A549 (cell line): Measurements from ENCODE around the gene GSK3A. TPM values are rescaled to one million over a fixed set of nuclear protein-coding genes. Genes with fewer than 3 reads are reported as not detected.

Experiments
- ATAC-seq, 2 experiments: fragments of 200-7000 bp in 1 of 2; fragments of >200 bp in 1 of 2; cut with Nextera tagmentation in 1 of 2; cut with Tn5 transposase in 1 of 2; 3 replicates each; pipeline versions ENCODE4 v1.8.0 to v1.9.1; 2018 to 2020; ENCODE audit warnings: mild to moderate bottlenecking in 1 of 2, moderate library complexity in 1 of 2
- CTCF ChIA-PET: fragments of 300-600 bp; sonication (Branson Sonifier 250); formaldehyde crosslinking; extraction: SDS; loops from one replicate; lab custom pipeline; 2021; ENCODE audit warnings: antibody characterized with exemption, inconsistent platforms; lab: Yijun Ruan, JAX
- POLR2A ChIA-PET: fragments of 350-600 bp; formaldehyde crosslinking; extraction: SDS; loops from one replicate; lab custom pipeline; 2021; ENCODE audit warnings: antibody characterized with exemption, inconsistent platforms; lab: Yijun Ruan, JAX
- DNase-seq, 2 experiments: peaks; one replicate each; pipeline versions ENCODE4 v3.0.0 to v3.0.0-alpha.2; 2011 to 2016; ENCODE audit warnings: low read depth in 1 of 2, low spot score in 1 of 2
- FAIRE-seq: peaks from 2 replicates; lab custom pipeline; 2011; peaks lifted over from hg19 to GRCh38; lab: Jason Lieb, UNC
- H3K27ac ChIP-seq, 2 experiments: fragments of >200 bp; sonication (Bioruptor Twin); formaldehyde crosslinking; 3 replicates each; pipeline ENCODE4 v1.5.1; 2016 to 2017
- H3K4me1 ChIP-seq: fragments of >200 bp; sonication (Bioruptor Twin); formaldehyde crosslinking; 3 replicates; pipeline ENCODE4 v1.6.1; 2016
- H3K4me2 ChIP-seq: fragments of >200 bp; sonication (Bioruptor Twin); formaldehyde crosslinking; 3 replicates; pipeline ENCODE4 v1.6.1; 2016
- H3K4me3 ChIP-seq: fragments of >200 bp; sonication (Bioruptor Twin); formaldehyde crosslinking; 3 replicates; pipeline ENCODE4 v1.5.1; 2016
- H3K9me3 ChIP-seq: fragments of >200 bp; sonication (Bioruptor Twin); formaldehyde crosslinking; 3 replicates; pipeline ENCODE4 v1.6.1; 2016
- BHLHE40 ChIP-seq: IDR thresholded peaks from 2 replicates; pipeline ENCODE4 v1.6.1; 2012; ENCODE audit warnings: low read depth, low read length, inconsistent platforms
- CEBPB ChIP-seq, 2 experiments: fragments of >200 bp in 1 of 2; sonication (Bioruptor Twin) in 1 of 2; formaldehyde crosslinking in 1 of 2; IDR thresholded peaks; 2 replicates each; pipeline ENCODE4 v1.6.1; 2012 to 2016
- CHD4 ChIP-seq: fragments of 200-600 bp; sonication (generic); IDR thresholded peaks from 2 replicates; pipeline ENCODE4 v1.6.1; 2016; ENCODE audit warnings: antibody characterized with exemption, mild to moderate bottlenecking, borderline replicate concordance
- EHF ChIP-seq: fragments of 250-450 bp; sonication (Bioruptor Pico); IDR thresholded peaks from 2 replicates; pipeline ENCODE4 v1.5.0; 2020; ENCODE audit warnings: mild to moderate bottlenecking
- ELK1 ChIP-seq: fragments of 150-350 bp; IDR thresholded peaks from 2 replicates; pipeline ENCODE4 v1.6.1; 2014; ENCODE audit warnings: low read depth, mild to moderate bottlenecking, low read length
- EP300 ChIP-seq, 2 experiments: fragments of >200 bp; sonication (Bioruptor Twin); formaldehyde crosslinking; IDR thresholded peaks; 2 replicates in 1 of 2; 3 replicates in 1 of 2; pipeline ENCODE4 v1.6.1; 2016 to 2017
- ESRRA ChIP-seq: fragments of 150-350 bp; IDR thresholded peaks from 2 replicates; pipeline ENCODE4 v1.6.1; 2014; ENCODE audit warnings: mild to moderate bottlenecking, low read length, borderline replicate concordance
- FOSL2 ChIP-seq, 2 experiments: fragments of 450-650 bp in 1 of 2; fragments of >200 bp in 1 of 2; sonication (Bioruptor Twin) in 1 of 2; formaldehyde crosslinking; IDR thresholded peaks; 2 replicates each; pipeline versions ENCODE4 v1.5.0 to v1.6.1; 2016 to 2020; ENCODE audit warnings: mild to moderate bottlenecking in 1 of 2, moderate library complexity in 1 of 2
- HEYL ChIP-seq: fragments of 250-450 bp; sonication (Bioruptor Pico); IDR thresholded peaks from 2 replicates; pipeline ENCODE4 v1.8.0; 2021; ENCODE audit warnings: mild to moderate bottlenecking, moderate library complexity
- HOXB13 ChIP-seq: fragments of 250-450 bp; sonication (Bioruptor Pico); IDR thresholded peaks from 2 replicates; pipeline ENCODE4 v1.5.0; 2020; ENCODE audit warnings: low read depth, mild to moderate bottlenecking, moderate library complexity
- JUN ChIP-seq, 2 experiments: fragments of >200 bp; sonication (Bioruptor Twin); formaldehyde crosslinking; IDR thresholded peaks; 2 replicates in 1 of 2; 3 replicates in 1 of 2; pipeline ENCODE4 v1.6.1; 2016 to 2017
- JUNB ChIP-seq: fragments of >200 bp; sonication (Bioruptor Twin); formaldehyde crosslinking; IDR thresholded peaks from 2 replicates; pipeline ENCODE4 v1.6.1; 2016
- KDM1A ChIP-seq: fragments of 200-600 bp; sonication (generic); IDR thresholded peaks from 2 replicates; pipeline ENCODE4 v1.6.1; 2016; ENCODE audit warnings: low read depth, mild to moderate bottlenecking
- KDM5A ChIP-seq: fragments of 200-600 bp; sonication (generic); IDR thresholded peaks from 2 replicates; pipeline ENCODE4 v1.6.1; 2016; ENCODE audit warnings: antibody characterized with exemption, mild to moderate bottlenecking
- MAX ChIP-seq: IDR thresholded peaks from 2 replicates; pipeline ENCODE4 v1.6.1; 2012
- RAD21 ChIP-seq, 2 experiments: fragments of >200 bp in 1 of 2; sonication (Bioruptor Twin) in 1 of 2; formaldehyde crosslinking in 1 of 2; IDR thresholded peaks in 1 of 2; conservative IDR thresholded peaks in 1 of 2; 2 replicates in 1 of 2; 3 replicates in 1 of 2; pipeline ENCODE4 v1.6.1; 2012 to 2018; ENCODE audit warnings: inconsistent platforms in 1 of 2
- RARB ChIP-seq: fragments of 250-450 bp; sonication (Bioruptor Pico); IDR thresholded peaks from 2 replicates; pipeline ENCODE4 v1.8.0; 2021; ENCODE audit warnings: mild to moderate bottlenecking, moderate library complexity
- RNF2 ChIP-seq: fragments of 200-600 bp; sonication (generic); IDR thresholded peaks from 2 replicates; pipeline ENCODE4 v1.6.1; 2016; ENCODE audit warnings: low read depth, mild to moderate bottlenecking, antibody characterized with exemption, moderate library complexity, borderline replicate concordance
- SREBF2 ChIP-seq: fragments of 450-650 bp; IDR thresholded peaks from 2 replicates; pipeline ENCODE4 v1.6.1; 2014; ENCODE audit warnings: mild to moderate bottlenecking, moderate library complexity
- TFCP2L1 ChIP-seq: fragments of 250-450 bp; sonication (Bioruptor Pico); IDR thresholded peaks from 2 replicates; pipeline ENCODE4 v1.5.0; 2021; ENCODE audit warnings: mild to moderate bottlenecking
- TP53 ChIP-seq: fragments of 250-450 bp; sonication (Bioruptor Pico); IDR thresholded peaks from 2 replicates; pipeline ENCODE4 v1.5.0; 2021; ENCODE audit warnings: mild to moderate bottlenecking, moderate library complexity
- USF2 ChIP-seq: fragments of 450-650 bp; IDR thresholded peaks from 2 replicates; pipeline ENCODE4 v1.6.1; 2014; ENCODE audit warnings: antibody characterized with exemption
- ZC3H11A ChIP-seq: fragments of 450-650 bp; IDR thresholded peaks from 2 replicates; pipeline ENCODE4 v1.6.1; 2014; ENCODE audit warnings: antibody characterized with exemption, mild to moderate bottlenecking
- ZNF302 ChIP-seq: fragments of 250-450 bp; sonication (Bioruptor Pico); IDR thresholded peaks from 2 replicates; pipeline ENCODE4 v1.9.0; 2021; ENCODE audit warnings: inconsistent platforms, mild to moderate bottlenecking, moderate library complexity
- WGBS: methylation state at CpG from one replicate; pipeline ENCODE4 v1.1.6; 2017; ENCODE audit errors: missing lambda C conversion rate; 5-methylcytosine and 5-hydroxymethylcytosine counted together
- polyA plus RNA-seq, 4 experiments: library from polyadenylated mRNA; depleted of rRNA in 3 of 4; stranded (reverse); fragments of >200 nt; fragmentation: RNase III in 1 of 4; extraction: RNeasy Plus Mini Kit Qiagen cat#74134 plus additional on column Dnase treatment in 1 of 4; gene quantifications; 2 replicates in 3 of 4; 3 replicates in 1 of 4; pipeline ENCODE4 v1.2.3, GENCODE V29; 2011 to 2017
- TF ChIP-seq, protein P1 (sequence below): fragments of >200 bp; sonication (Bioruptor Twin); formaldehyde crosslinking; IDR thresholded peaks from 2 replicates; pipeline ENCODE4 v1.6.1; 2016
- TF ChIP-seq, protein P2 (sequence below): fragments of >200 bp; sonication (Bioruptor Twin); formaldehyde crosslinking; IDR thresholded peaks from 3 replicates; pipeline ENCODE4 v1.6.1; 2016
- TF ChIP-seq, protein P3 (sequence below): IDR thresholded peaks from 2 replicates; pipeline ENCODE4 v1.6.1; 2012; ENCODE audit warnings: low read depth, borderline replicate concordance

GSK3A gene
- polyA plus RNA-seq, 2 of the 4 experiments (the other 2 are of a cell fraction), result 55.2 to 85.1 TPM

GRCh38 chr19:42290136-42290522, 47.7 kb upstream of the GSK3A start:
- H3K27ac ChIP-seq, result no peak overlapping the region
- no peak for DNase-seq
- POLR2A ChIA-PET, result interaction anchor here (1.9 kb wide), 1 partner anchor 47 kb away, joined by 6 read pairs; no protein-coding TSS in a partner anchor
- no peak for TF ChIP-seq TFCP2L1 (CRISPR knock-in tag)
- TF ChIP-seq JUNB, result no peak
- no peak for TF ChIP-seq SREBF2
- no peak for TF ChIP-seq ZNF302 (CRISPR knock-in tag)
- TF ChIP-seq HEYL (CRISPR knock-in tag), result no peak
- TF ChIP-seq BHLHE40, result no peak
- TF ChIP-seq RNF2, result no peak
- no peak for TF ChIP-seq MAX
- TF ChIP-seq JUN (IDR thresholded peaks at IDR 0.05), result no peak; a peak in 1 of 5 replicates
- TF ChIP-seq EP300 (IDR thresholded peaks at IDR 0.05), result no peak
- TF ChIP-seq RARB, result no peak
- TF ChIP-seq USF2, result no peak
- TF ChIP-seq HOXB13 (CRISPR knock-in tag), result no peak
- no peak for TF ChIP-seq ESRRA
- TF ChIP-seq, protein P1, sequence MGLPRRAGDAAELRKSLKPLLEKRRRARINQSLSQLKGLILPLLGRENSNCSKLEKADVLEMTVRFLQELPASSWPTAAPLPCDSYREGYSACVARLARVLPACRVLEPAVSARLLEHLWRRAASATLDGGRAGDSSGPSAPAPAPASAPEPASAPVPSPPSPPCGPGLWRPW, result no peak
- TF ChIP-seq, all 56 proteins: peak for 0
- CTCF ChIA-PET, result interaction anchor here (0.8 to 23.7 kb wide), 12 partner anchors 10 to 158 kb away, joined by 3 to 616 read pairs (median 6); partner anchors contain the start of genes CIC, DEDD2, GSK3A and PAFAH1B3
- ATAC-seq (no peak), FAIRE-seq (no peak)
- Histone ChIP-seq H3K4me3 (no peak overlapping the region), H3K9me3 (no peaks in the 10 kb centered on the region), H3K4me1 (peaks cover 23% of the 10 kb centered on the region), H3K4me2 (no peak overlapping the region)
- WGBS, result 85% methylated on average over 12 of the region's 13 CpGs

GRCh38 chr19:42289556-42290041, 47.2 kb upstream of the GSK3A start:
- ATAC-seq (no peak), FAIRE-seq (no peak), DNase-seq (no peak)
- ChIA-PET POLR2A (interaction anchor here (1.9 kb wide), 1 partner anchor 46 kb away, joined by 6 read pairs; no protein-coding TSS in a partner anchor), CTCF (interaction anchor here (1.0 to 23.7 kb wide), 9 partner anchors 11 to 181 kb away, joined by 3 to 616 read pairs (median 11); partner anchors contain the start of genes GSK3A, PAFAH1B3, POU2F2 and PRR19)
- Histone ChIP-seq H3K4me1 (peaks cover 28% of the 10 kb centered on the region), H3K4me3 (no peak overlapping the region), H3K4me2 (no peak overlapping the region), H3K9me3 (no peaks in the 10 kb centered on the region), H3K27ac (no peak overlapping the region)
- WGBS, result 90% methylated on average over 8 of the region's 8 CpGs
- no peak for TF ChIP-seq RNF2
- TF ChIP-seq KDM1A, result no peak
- TF ChIP-seq ELK1, result no peak
- TF ChIP-seq KDM5A, result no peak
- TF ChIP-seq FOSL2 (IDR thresholded peaks at IDR 0.05), result no peak
- TF ChIP-seq FOSL2 (CRISPR knock-in tag; IDR thresholded peaks at IDR 0.05), result no peak
- TF ChIP-seq, protein P2, sequence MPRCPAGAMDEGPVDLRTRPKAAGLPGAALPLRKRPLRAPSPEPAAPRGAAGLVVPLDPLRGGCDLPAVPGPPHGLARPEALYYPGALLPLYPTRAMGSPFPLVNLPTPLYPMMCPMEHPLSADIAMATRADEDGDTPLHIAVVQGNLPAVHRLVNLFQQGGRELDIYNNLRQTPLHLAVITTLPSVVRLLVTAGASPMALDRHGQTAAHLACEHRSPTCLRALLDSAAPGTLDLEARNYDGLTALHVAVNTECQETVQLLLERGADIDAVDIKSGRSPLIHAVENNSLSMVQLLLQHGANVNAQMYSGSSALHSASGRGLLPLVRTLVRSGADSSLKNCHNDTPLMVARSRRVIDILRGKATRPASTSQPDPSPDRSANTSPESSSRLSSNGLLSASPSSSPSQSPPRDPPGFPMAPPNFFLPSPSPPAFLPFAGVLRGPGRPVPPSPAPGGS, result no peak
- TF ChIP-seq ZC3H11A, result no peak
- no peak for TF ChIP-seq CHD4
- TF ChIP-seq TP53, result no peak
- TF ChIP-seq CEBPB (IDR thresholded peaks at IDR 0.05), result no peak
- no peak for TF ChIP-seq EHF (CRISPR knock-in tag)
- TF ChIP-seq, protein P1, result no peak
- no peak for TF ChIP-seq HOXB13 (CRISPR knock-in tag)
- TF ChIP-seq, protein P3, sequence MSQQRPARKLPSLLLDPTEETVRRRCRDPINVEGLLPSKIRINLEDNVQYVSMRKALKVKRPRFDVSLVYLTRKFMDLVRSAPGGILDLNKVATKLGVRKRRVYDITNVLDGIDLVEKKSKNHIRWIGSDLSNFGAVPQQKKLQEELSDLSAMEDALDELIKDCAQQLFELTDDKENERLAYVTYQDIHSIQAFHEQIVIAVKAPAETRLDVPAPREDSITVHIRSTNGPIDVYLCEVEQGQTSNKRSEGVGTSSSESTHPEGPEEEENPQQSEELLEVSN, result no peak
- no peak for TF ChIP-seq JUN (IDR thresholded peaks at IDR 0.05)
- no peak for TF ChIP-seq RAD21 (conservative IDR thresholded peaks at IDR 0.05 in 1 of 2, IDR thresholded peaks at IDR 0.05 in 1 of 2)
- TF ChIP-seq MAX, result no peak
